Endothelial cell of umbilical vein (primary cell): Measurements from ENCODE around the gene PRSS33. TPM values are rescaled to one million over a fixed set of nuclear protein-coding genes. Genes with fewer than 3 reads are reported as not detected.

Experiments used
- BruUV-seq: library from RNA; stranded (reverse); fragments of 400-500 nt; replicated peaks from 2 replicates; lab custom pipeline; 2021; lab: Mats Ljungman, UMichigan
- CTCF ChIA-PET: fragments of 300-600, 350-600 bp; sonication (Branson Sonifier 250); formaldehyde crosslinking; loops from one replicate; lab custom pipeline; 2021; ENCODE audit warnings: antibody characterized with exemption, inconsistent platforms; lab: Charles Lee
- POLR2A ChIA-PET: fragments of 300-600, 350-600 bp; sonication (Branson Sonifier 250); formaldehyde crosslinking; loops from one replicate; lab custom pipeline; 2021; ENCODE audit warnings: antibody characterized with exemption, inconsistent platforms; lab: Charles Lee
- DNase-seq: peaks from one replicate; pipeline ENCODE4 v3.0.0-alpha.2; 2011; ENCODE audit warnings: low read depth, low spot score
- FAIRE-seq: peaks from 2 replicates; lab custom pipeline; 2011; peaks lifted over from hg19 to GRCh38; lab: Jason Lieb, UNC
- H2AFZ ChIP-seq: 2 replicates; pipeline ENCODE4 v1.6.0; 2012; ENCODE audit warnings: low read depth, low read length, control low read depth, inconsistent platforms
- H3K27ac ChIP-seq: 2 replicates; pipeline ENCODE4 v1.5.1; 2011; ENCODE audit warnings: low read depth, mild to moderate bottlenecking, control low read depth, low read length, moderate library complexity; ENCODE audit not compliant: insufficient read depth
- H3K27me3 ChIP-seq, 2 experiments: 2 replicates each; pipeline versions ENCODE4 v1.6.0 to v1.6.1; 2011; ENCODE audit warnings: low read length in 2 of 2, mixed read lengths in 1 of 2; ENCODE audit not compliant: control insufficient read depth in 2 of 2, insufficient read depth in 2 of 2
- H3K36me3 ChIP-seq, 2 experiments: 2 replicates in 1 of 2; 3 replicates in 1 of 2; pipeline ENCODE4 v1.5.1; 2011; ENCODE audit warnings: low read length in 2 of 2, mild to moderate bottlenecking in 1 of 2, moderate library complexity in 1 of 2; ENCODE audit not compliant: control insufficient read depth in 2 of 2, insufficient read depth in 2 of 2; ENCODE audit errors: extremely low read depth in 1 of 2
- H3K4me1 ChIP-seq: 3 replicates; pipeline ENCODE4 v1.5.1; 2011; ENCODE audit warnings: mild to moderate bottlenecking, low read length; ENCODE audit not compliant: control insufficient read depth, insufficient read depth; ENCODE audit errors: extremely low read depth
- H3K4me2 ChIP-seq: 2 replicates; pipeline ENCODE4 v1.6.1; 2011; ENCODE audit warnings: low read length, control low read depth, mixed read lengths; ENCODE audit not compliant: insufficient read depth
- H3K4me3 ChIP-seq, 3 experiments: fragments of 200-600 bp in 1 of 3; sonication (generic), shearing (Covaris generic) in 1 of 3; replicated peaks in 1 of 3; 2 replicates each; pipeline ENCODE4 v1.5.1; 2011 to 2016; ENCODE audit warnings: control low read depth in 3 of 3, low read length in 3 of 3, mild to moderate bottlenecking in 2 of 3, inconsistent platforms in 1 of 3, low read depth in 1 of 3, moderate library complexity in 1 of 3; ENCODE audit not compliant: insufficient read depth in 1 of 3
- H3K79me2 ChIP-seq: 2 replicates; pipeline ENCODE4 v1.6.0; 2012; ENCODE audit warnings: low read length, inconsistent platforms; ENCODE audit not compliant: control insufficient read depth, insufficient read depth
- H3K9ac ChIP-seq: replicated peaks from 2 replicates; pipeline ENCODE3; 2011; ENCODE audit warnings: low read length, control low read depth; ENCODE audit not compliant: insufficient read depth; ENCODE audit errors: extremely low read depth
- H3K9me1 ChIP-seq: replicated peaks from 3 replicates; pipeline ENCODE4 v1.6.0; 2011; ENCODE audit warnings: mild to moderate bottlenecking, low read length; ENCODE audit not compliant: control insufficient read depth, insufficient read depth; ENCODE audit errors: extremely low read depth
- H3K9me3 ChIP-seq: replicated peaks from 2 replicates; pipeline ENCODE4 v1.5.1; 2012; ENCODE audit warnings: low read length, inconsistent platforms; ENCODE audit not compliant: control insufficient read depth, insufficient read depth
- H4K20me1 ChIP-seq: replicated peaks from 2 replicates; pipeline ENCODE3; 2011; ENCODE audit warnings: mild to moderate bottlenecking, low read length; ENCODE audit not compliant: control insufficient read depth, insufficient read depth; ENCODE audit errors: extremely low read depth
- EZH2 ChIP-seq: IDR thresholded peaks from 2 replicates; pipeline ENCODE4 v1.6.1; 2012; ENCODE audit warnings: borderline replicate concordance, low read depth, mild to moderate bottlenecking, moderate library complexity, low read length, inconsistent platforms; ENCODE audit not compliant: severe bottlenecking
- FOS ChIP-seq: IDR thresholded peaks from 2 replicates; pipeline ENCODE4 v1.6.1; 2011; ENCODE audit warnings: mild to moderate bottlenecking, low read length, moderate library complexity, borderline replicate concordance; ENCODE audit not compliant: insufficient read depth
- GATA2 ChIP-seq: IDR thresholded peaks from 2 replicates; pipeline ENCODE4 v1.7.0; 2011; ENCODE audit warnings: low read depth, mild to moderate bottlenecking, moderate library complexity, mixed read lengths, low read length; ENCODE audit not compliant: insufficient read length, insufficient read depth
- JUN ChIP-seq: IDR thresholded peaks from 2 replicates; pipeline ENCODE4 v1.6.1; 2011; ENCODE audit warnings: borderline replicate concordance, low read depth; ENCODE audit not compliant: insufficient read length, insufficient read depth
- MYC ChIP-seq: IDR thresholded peaks from one replicate; pipeline ENCODE4 v1.6.1; 2011; ENCODE audit warnings: mild to moderate bottlenecking, low read depth, low read length
- POLR2A ChIP-seq: IDR thresholded peaks from 2 replicates; pipeline ENCODE4 v1.6.1; 2012; ENCODE audit warnings: low read depth, mild to moderate bottlenecking, control low read depth, low read length
- POLR2AphosphoS5 ChIP-seq: IDR thresholded peaks from 2 replicates; pipeline ENCODE4 v1.6.1; 2012; ENCODE audit warnings: low read depth, mild to moderate bottlenecking, control low read depth, low read length, moderate library complexity; ENCODE audit not compliant: insufficient read depth
- dilution Hi-C: fragments of 300-500 bp; cut with MboI; formaldehyde crosslinking; loops from one replicate; pipeline ENCODE4 v1.15.0; 2019; ENCODE audit warnings: low sequenced_read_pairs; ENCODE audit not compliant: extremely low pct_ligation_motif_present
- intact Hi-C: fragments of 100-400 bp; cut with micrococcal nuclease; formaldehyde crosslinking; loops from one replicate; pipeline ENCODE4 v1.10.0; 2022
- polyA plus RNA-seq, 4 experiments: library from polyadenylated mRNA; depleted of rRNA in 3 of 4; stranded (reverse) in 3 of 4; unstranded in 1 of 4; fragments of >200 nt; gene quantifications; 2 replicates each; pipeline versions ENCODE4 v1.2.1 to v1.2.3, GENCODE V29; 2011 to 2012; ENCODE audit warnings: missing spikeins in 1 of 4
- total RNA-seq: library from RNA; stranded (reverse); gene quantifications from 2 replicates; pipeline ENCODE4 v1.2.3, GENCODE V29; 2021
- TF ChIP-seq, protein P1 (sequence below): IDR thresholded peaks from 2 replicates; pipeline ENCODE4 v1.6.1; 2011; ENCODE audit not compliant: insufficient read depth, insufficient read length
- TF ChIP-seq, protein P2 (sequence below), 2 donors: IDR thresholded peaks; 1 replicate in 1 of 2; 2 replicates in 1 of 2; pipeline ENCODE4 v1.5.1; 2011; ENCODE audit warnings: low read length in 2 of 2, mild to moderate bottlenecking in 2 of 2, moderate library complexity in 2 of 2, control low read depth in 1 of 2, inconsistent platforms in 1 of 2, low read depth in 1 of 2; ENCODE audit not compliant: insufficient read depth in 1 of 2; ENCODE audit errors: extremely low read depth in 1 of 2

Gene PRSS33
- total and polyA plus RNA-seq, 2 donors (not counting 3 experiments of a cell fraction or from before 2014, with no cell fraction given), result not detected

- Histone ChIP-seq H3K27me3 (no peaks in the 10 kb centered on the region), H3K36me3 (no peaks in the 10 kb centered on the region), H3K9ac (no peak overlapping the region), H3K4me2 (no peak overlapping the region), H3K4me3 (no peak overlapping the region), H3K79me2 (no peaks in the 10 kb centered on the region), H2AFZ (no peak overlapping the region), H3K27ac (no peak overlapping the region), H3K9me1 (no peaks in the 10 kb centered on the region), H3K4me1 (peaks cover 2% of the 10 kb centered on the region), H4K20me1 (no peaks in the 10 kb centered on the region), H3K9me3 (no peaks in the 10 kb centered on the region)
- no TSS peak for BruUV-seq
- DNase-seq, result no peak
- intact Hi-C loops (no loop called here), dilution Hi-C loops (no loop called here)
- CTCF ChIA-PET, result interaction anchor here (1.2 to 1.4 kb wide), 2 partner anchors 12 to 26 kb away, joined by 3 to 8 read pairs; no protein-coding TSS in a partner anchor
- POLR2A ChIA-PET, result no interaction called here
- TF ChIP-seq EZH2 (no peak), GATA2 (no peak), MYC (no peak), FOS (no peak), POLR2AphosphoS5 (no peak), JUN (no peak), POLR2A (no peak)
- TF ChIP-seq, protein P1, sequence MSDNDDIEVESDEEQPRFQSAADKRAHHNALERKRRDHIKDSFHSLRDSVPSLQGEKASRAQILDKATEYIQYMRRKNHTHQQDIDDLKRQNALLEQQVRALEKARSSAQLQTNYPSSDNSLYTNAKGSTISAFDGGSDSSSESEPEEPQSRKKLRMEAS, result no peak
- TF ChIP-seq, protein P2, sequence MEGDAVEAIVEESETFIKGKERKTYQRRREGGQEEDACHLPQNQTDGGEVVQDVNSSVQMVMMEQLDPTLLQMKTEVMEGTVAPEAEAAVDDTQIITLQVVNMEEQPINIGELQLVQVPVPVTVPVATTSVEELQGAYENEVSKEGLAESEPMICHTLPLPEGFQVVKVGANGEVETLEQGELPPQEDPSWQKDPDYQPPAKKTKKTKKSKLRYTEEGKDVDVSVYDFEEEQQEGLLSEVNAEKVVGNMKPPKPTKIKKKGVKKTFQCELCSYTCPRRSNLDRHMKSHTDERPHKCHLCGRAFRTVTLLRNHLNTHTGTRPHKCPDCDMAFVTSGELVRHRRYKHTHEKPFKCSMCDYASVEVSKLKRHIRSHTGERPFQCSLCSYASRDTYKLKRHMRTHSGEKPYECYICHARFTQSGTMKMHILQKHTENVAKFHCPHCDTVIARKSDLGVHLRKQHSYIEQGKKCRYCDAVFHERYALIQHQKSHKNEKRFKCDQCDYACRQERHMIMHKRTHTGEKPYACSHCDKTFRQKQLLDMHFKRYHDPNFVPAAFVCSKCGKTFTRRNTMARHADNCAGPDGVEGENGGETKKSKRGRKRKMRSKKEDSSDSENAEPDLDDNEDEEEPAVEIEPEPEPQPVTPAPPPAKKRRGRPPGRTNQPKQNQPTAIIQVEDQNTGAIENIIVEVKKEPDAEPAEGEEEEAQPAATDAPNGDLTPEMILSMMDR (IDR thresholded peaks at IDR 0.05; ENCODE audit: extremely low read depth in 1 of 2, insufficient read depth in 1 of 2, low read depth in 1 of 2, low read length in 2 of 2), result no peak
- FAIRE-seq, result no peak
Observed at GRCh38 chr16:2826591-2827373, 39.4 kb upstream of the PRSS33 start.
